NCI-H146 treated with DMSO at 0.1 percent for 48 hours (cell line): ENCODE results near the gene ANKRD28.
"Not testable (repeated sequence)": the region's sequence is repeated elsewhere in the genome, so short reads cannot be mapped to it uniquely, and the experiment has no call there.

Source experiments
- DNase-seq: peaks from one replicate; lab custom pipeline; 2025; ENCODE audit not compliant: unreplicated experiment; lab: John Stamatoyannopoulos, UW

Gene ANKRD28

GRCh38 chr3:15774931-15775560 lies 22.7 kb downstream of the ANKRD28 start:
- DNase-seq: not testable (repeated sequence)

GRCh38 chr3:15771444-15771843 lies 26.3 kb downstream of the ANKRD28 start:
- no peak for DNase-seq

DNA sequence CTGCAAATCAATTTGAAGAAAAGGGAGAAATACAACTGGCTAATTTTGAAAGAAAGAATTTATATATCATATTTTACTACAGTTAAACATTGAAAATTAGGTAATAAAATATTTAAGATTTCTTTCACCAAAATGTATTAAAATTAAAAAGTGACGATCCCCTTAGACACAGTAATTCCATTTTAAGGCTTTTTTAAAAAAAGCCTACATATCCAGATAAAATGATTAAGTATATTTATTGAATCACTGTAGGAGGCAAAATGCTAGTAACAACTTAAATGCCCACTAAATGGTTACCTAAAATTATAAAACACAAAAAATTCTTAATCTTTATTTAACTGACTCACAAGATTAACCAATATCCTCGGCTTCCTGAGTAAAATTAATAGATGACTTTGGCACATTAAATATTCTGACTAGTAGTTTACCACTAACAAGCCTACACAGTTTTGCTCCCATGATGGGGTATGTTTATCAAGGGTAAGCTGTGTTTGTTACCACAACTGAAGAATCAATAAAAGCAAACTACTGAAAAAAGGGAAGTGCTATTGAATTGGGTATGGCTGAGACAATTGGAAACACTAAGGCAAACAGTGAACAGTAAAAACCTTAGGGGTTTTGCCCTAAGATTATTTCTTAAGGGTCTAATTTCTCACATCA lies 28.4 kb downstream of the ANKRD28 start:
- no peak for DNase-seq

GRCh38 chr3:15768421-15769255 lies 29.1 kb downstream of the ANKRD28 start:
- DNase-seq: peak; percentile 38

DNA sequence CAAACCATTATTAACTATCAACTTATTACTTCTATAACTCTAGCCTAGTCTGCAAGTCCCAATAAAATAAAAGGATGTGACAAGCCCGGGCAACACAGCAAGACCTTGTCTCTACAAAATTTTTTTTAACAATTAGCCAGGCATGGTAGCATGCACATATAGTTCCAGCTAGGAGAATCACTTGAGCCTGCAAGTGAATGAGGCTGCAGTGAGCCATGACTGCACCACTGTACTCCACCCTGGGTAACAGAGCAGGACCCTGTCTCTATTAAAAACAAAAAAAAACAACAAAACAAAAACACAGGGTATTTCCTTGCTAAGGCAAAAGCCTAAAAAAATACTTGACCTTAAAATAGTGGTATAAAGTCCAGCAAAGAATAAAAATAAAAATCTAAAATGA lies 31.4 kb downstream of the ANKRD28 start:
- no peak for DNase-seq

DNA sequence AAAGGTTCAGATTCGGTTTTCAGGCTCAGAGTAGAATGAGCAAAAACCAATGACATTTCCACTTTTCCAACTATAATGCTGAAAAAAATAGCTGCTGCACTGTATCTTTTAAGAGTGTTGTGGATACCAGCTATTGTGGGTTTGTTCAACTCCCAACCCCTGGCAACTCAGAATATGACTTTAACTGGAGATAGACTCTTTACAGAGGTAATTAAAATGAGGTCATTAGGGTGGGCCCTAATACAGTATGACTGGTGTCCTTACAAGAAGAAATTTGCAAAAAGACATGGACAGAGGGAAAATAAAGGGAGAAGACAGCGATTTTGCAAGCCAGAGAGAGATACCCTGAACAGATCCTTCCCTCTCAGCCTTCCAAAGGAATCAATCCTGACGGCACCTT lies 39.5 kb downstream of the ANKRD28 start:
- no peak for DNase-seq

- no peak for DNase-seq
These were observed 40.0 kb downstream of the ANKRD28 start for GRCh38 chr3:15757824-15758223.

- DNase-seq: no peak
These were observed 41.3 kb downstream of the ANKRD28 start for GRCh38 chr3:15756505-15756904.

GRCh38 chr3:15755780-15756179 lies 42.0 kb downstream of the ANKRD28 start:
- no peak for DNase-seq

- DNase-seq: no peak
These were observed 42.6 kb downstream of the ANKRD28 start for GRCh38 chr3:15755181-15755580.

DNA sequence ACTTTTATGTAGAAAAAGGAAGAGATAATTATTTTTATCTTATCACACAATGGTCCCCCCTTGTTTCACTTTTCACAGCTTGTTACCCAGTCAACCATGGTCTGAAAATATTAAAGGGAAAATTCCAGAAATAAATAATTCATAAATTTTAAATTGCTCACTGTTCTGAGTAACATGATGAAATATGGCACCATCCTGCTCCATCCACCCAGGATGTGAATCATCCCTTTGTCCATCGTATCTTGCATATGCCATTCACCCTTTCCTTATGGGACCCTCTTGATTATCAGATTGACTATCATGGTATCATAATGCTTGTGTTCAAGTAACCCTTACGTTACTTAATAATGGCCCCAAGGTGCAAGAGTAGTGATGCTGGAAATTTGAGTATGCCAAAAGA lies 43.7 kb downstream of the ANKRD28 start:
- no peak for DNase-seq

- DNase-seq: no peak
These were observed 44.6 kb downstream of the ANKRD28 start for GRCh38 chr3:15753056-15753710.

- no peak for DNase-seq
These were observed 46.9 kb downstream of the ANKRD28 start for GRCh38 chr3:15750879-15751278.

DNA sequence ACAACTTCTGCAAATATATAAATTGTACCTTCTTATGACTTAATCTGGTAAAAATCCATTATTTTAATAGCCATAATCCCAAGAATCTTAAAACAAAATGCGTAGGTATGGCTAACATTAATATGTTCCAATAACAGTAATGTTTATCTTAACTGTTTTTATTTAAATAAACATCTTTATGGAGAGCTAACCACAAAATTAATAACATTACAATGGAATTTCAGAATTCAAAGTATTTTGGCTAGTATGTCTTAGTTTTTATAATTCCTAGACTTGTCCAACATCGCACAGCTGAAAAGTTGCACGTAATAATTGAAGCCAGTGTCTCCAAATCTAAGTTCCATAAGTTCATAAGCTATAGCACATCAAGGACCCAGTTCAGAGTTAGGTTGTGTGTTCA lies 47.6 kb downstream of the ANKRD28 start:
- DNase-seq: no peak

GRCh38 chr3:15745896-15746295 lies 51.9 kb downstream of the ANKRD28 start:
- DNase-seq: not testable (repeated sequence)

- DNase-seq: no peak
These were observed 53.6 kb downstream of the ANKRD28 start for GRCh38 chr3:15744176-15744575.

DNA sequence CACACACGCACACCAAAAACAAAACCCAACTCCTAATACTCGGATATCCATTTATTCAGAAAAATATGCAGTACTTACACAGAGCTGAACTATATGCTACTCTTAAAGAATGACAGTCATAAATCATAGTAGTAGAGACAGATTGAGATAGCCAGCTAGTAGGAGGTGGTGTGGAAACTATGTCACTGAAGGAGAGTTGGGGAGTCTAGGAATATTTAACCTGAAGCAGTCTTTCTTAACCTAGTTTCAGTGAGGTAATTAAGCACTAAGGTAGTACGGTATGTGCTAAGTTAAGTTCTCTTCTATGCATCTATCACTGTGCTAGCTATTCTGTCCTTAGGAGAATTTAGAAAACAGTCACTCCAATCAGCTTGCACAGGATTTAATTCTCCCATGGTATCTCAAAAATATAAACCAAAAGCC lies 54.2 kb downstream of the ANKRD28 start:
- no peak for DNase-seq

DNA sequence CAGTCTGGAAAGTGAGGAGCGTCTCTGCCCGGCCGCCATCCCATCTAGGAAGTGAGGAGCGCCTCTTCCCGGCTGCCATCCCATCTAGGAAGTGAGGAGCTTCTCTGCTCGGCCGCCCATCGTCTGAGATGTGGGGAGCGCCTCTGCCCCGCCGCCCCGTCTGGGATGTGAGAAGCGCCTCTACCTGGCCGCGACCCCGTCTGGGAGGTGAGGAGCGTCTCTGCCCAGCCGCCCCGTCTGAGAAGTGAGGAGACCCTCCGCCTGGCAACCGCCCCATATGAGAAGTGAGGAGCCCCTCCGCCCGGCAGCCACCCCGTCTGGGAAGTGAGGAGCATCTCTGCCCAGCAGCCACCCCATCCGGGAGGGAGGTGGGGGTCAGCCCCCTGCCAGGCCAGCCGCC lies 55.5 kb downstream of the ANKRD28 start:
- not testable (repeated sequence) for DNase-seq

DNA sequence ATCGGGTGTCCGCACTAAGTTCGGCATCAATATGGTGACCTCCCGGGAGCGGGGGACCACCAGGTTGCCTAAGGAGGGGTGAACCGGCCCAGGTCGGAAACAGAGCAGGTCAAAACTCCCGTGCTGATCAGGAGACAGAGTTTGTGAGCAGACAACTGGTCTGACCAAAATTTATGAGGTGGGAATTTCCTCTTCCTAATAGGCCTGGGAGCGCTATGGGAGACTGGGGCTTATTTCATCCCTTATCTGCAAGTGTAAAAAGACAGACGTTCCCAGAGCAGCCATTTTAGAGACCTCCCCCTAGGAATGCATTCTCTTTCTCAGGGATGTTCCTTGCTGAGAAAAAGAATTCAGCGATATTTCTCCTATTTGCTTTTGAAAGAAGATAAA lies 59.2 kb downstream of the ANKRD28 start:
- DNase-seq: not testable (repeated sequence)

- no peak for DNase-seq
These were observed 66.8 kb downstream of the ANKRD28 start for GRCh38 chr3:15731024-15731423.

DNA sequence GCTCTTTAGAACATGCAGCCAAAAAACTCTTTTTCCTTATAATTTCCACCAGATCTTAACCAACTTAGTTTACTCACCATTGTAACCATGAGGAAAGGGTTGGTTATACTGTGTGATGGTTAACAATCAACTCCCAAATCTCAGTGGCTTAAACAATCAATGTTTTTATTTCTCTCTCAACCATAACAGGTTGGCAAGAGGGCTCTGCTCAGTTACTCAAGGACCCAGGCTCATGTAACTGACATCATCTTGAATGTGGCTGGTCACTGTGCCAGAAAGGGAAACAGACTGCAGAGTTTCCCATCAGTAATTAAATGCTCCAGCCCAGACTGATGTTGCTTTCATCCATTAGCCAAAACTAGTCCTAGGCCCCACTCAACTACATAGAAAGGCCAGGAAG lies 69.0 kb downstream of the ANKRD28 start:
- DNase-seq: no peak

GRCh38 chr3:15726881-15727280 lies 70.9 kb downstream of the ANKRD28 start:
- DNase-seq: no peak
